Activated T-cell treated with anti-CD3 and anti-CD28 coated beads, Interleukin-2, amount 50 U/mL, for 4 hours (primary cell): ENCODE results near the gene CDHR4. TPM values are rescaled to one million over a fixed set of nuclear protein-coding genes. Genes with fewer than 3 reads are reported as not detected.
"Not testable (repeated sequence)": the region's sequence is repeated elsewhere in the genome, so short reads cannot be mapped to it uniquely, and the experiment has no call there.

ENCODE experiments used
- ATAC-seq, 2 donors: fragments of 200-7000 bp; cut with Tn5 transposase; one replicate each; pipeline ENCODE4 v1.10.0; 2021
- DNase-seq: peaks from one replicate; pipeline ENCODE4 v3.0.0-alpha.2; 2020
- H3K27me3 Mint-ChIP-seq: one replicate; pipeline ENCODE4 v1.8.0; 2021; ENCODE audit warnings: low read depth, mixed read lengths
- H3K36me3 Mint-ChIP-seq: one replicate; pipeline ENCODE4 v1.8.0; 2022; ENCODE audit warnings: mixed read lengths; ENCODE audit not compliant: insufficient read depth
- H3K4me1 Mint-ChIP-seq: one replicate; pipeline ENCODE4 v1.8.0; 2021; ENCODE audit warnings: low read depth, mixed read lengths
- H3K4me3 Mint-ChIP-seq: one replicate; pipeline ENCODE4 v1.8.0; 2021; ENCODE audit warnings: mild to moderate bottlenecking, moderate library complexity, mixed read lengths
- H3K9me3 Mint-ChIP-seq: one replicate; pipeline ENCODE4 v1.8.0; 2021; ENCODE audit warnings: mixed read lengths
- total RNA-seq, 3 donors: library from RNA; stranded (reverse); gene quantifications; one replicate each; pipeline ENCODE4 v1.2.1, GENCODE V29; 2021

Gene CDHR4
- total RNA-seq, 3 donors from 2014 or later, result not detected

DNA sequence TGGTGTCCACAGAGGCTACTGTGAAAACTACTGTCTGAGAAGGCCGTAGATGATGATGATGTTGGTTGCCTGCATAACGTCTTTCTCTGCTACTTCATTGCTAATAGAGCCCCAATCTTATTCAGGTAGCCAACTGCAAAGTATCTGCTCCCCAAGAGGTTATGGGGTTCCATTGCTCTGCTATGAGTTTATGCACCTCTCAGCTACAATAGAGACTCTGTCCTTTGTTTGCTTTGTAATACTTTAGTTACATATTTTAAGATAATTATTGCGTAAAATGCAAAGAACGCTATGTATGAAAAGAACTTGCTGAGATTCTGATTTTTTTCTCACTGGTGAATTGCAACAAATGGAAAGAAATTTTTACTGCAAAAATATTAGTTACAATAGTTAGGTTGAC lies 48.2 kb downstream of the CDHR4 start:
- DNase-seq, result no peak
- H3K9me3 Mint-ChIP-seq, result no peaks in the 10 kb centered on the region
- H3K36me3 Mint-ChIP-seq, result peaks cover 10% of the 10 kb centered on the region
- H3K27me3 Mint-ChIP-seq, result no peaks in the 10 kb centered on the region
- no peak overlapping the region for H3K4me3 Mint-ChIP-seq
- ATAC-seq, result no peak
- peaks cover 23% of the 10 kb centered on the region for H3K4me1 Mint-ChIP-seq

DNA sequence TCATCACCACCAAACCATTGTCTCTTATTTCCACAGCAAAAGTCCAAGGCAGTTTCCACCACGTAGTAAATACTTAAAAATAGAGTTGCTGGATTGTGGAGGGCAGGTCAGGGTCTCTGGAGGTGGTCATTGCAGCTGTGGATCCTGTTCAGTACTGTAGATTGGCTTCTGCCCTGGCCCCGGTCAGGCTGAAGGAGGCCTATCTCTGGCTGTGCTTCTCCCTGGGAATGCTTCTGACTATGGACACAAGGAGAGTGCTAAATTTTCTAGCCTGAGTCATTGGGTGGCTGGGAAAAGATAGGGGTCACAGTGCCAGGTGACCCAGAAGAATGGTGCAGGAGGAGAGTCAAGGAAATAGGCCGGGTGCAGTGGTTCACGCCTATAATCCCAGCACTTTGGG lies 49.6 kb downstream of the CDHR4 start:
- Mint-ChIP-seq H3K9me3 (no peaks in the 10 kb centered on the region), H3K4me3 (no peak overlapping the region), H3K4me1 (peaks cover 14% of the 10 kb centered on the region), H3K36me3 (peaks cover 11% of the 10 kb centered on the region), H3K27me3 (no peaks in the 10 kb centered on the region)
- DNase-seq (no peak), ATAC-seq (no peak)

DNA sequence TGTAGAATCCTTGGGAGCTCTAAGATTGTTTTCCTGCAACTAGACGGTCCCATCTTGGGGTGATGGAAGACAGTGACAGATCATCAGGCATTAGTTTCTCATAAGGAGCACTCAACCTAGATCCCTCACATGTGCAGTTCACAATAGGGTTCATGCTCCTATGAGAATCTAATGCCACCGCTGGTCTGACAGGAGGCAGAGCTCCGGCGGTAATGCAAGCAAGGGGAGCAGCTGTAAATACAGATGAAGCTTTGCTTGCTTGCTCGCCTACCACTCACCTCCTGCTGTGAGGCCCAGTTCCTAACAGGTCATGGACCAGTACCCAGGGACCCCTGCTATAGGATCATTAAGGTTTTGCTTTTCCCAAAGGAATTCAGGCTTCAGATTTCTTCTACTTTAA lies 50.8 kb downstream of the CDHR4 start:
- H3K9me3 Mint-ChIP-seq, H3K4me1 Mint-ChIP-seq, ATAC-seq, H3K27me3 Mint-ChIP-seq, H3K4me3 Mint-ChIP-seq, DNase-seq: not testable (repeated sequence)
- H3K36me3 Mint-ChIP-seq, result peaks cover 16% of the 10 kb centered on the region

DNA sequence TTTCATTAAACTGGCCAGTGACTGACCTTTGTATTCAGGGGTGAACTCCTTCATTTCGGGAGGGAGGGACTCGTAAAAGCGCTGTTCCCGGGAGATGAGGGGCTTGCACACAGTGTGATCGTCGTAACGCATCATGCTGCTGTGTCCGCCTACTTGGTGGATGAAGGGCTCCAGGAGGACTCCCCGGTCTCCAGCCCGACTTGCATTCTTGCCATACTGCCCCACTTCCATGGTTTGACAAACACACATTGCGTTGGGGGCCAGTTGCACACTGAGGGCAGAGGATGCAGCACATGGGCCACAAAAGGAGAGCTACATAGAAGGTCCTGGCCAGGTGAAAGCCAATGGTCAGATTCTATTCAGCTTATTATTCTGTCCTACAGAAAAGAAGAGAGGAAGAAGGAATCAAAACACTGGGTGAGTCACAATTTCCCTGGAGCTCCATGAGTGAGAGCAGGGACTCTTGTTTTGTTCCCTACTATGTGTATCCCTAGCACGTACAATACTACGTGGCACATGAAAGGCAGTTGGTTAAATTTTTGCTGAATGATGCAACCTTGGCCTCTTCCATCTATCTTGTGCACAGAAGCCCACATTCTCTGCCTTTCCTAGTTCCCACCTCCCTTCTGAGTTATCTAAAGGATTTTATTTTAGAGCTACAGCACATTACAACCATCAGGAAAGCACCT lies 51.7 kb downstream of the CDHR4 start:
- Mint-ChIP-seq H3K4me1 (peaks cover 2% of the 10 kb centered on the region), H3K4me3 (no peak overlapping the region), H3K27me3 (no peaks in the 10 kb centered on the region), H3K9me3 (no peaks in the 10 kb centered on the region), H3K36me3 (peaks cover 13% of the 10 kb centered on the region)
- DNase-seq (no peak), ATAC-seq (no peak)

DNA sequence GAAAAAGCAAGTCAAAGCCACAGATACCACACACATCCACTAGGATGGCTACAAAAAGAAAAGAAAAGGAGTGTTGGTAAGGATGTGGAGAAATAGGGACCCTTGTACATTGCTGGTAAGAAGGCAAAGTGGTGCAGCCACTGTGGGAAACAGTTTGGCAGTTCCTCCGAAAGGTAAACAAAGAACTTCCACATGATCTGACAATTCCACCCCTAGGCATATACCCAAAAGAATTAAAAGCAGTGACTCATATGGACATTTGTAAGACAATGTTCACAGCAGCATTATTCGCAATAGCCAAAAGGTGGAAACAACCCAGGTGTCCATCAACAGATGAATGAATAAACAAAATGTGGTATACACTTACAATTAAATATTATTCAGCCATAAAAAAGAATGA lies 53.7 kb downstream of the CDHR4 start:
- peaks cover 2% of the 10 kb centered on the region for H3K4me1 Mint-ChIP-seq
- ATAC-seq (no peak), DNase-seq (no peak)
- no peaks in the 10 kb centered on the region for H3K9me3 Mint-ChIP-seq
- no peak overlapping the region for H3K4me3 Mint-ChIP-seq
- no peaks in the 10 kb centered on the region for H3K27me3 Mint-ChIP-seq
- H3K36me3 Mint-ChIP-seq, result peaks cover 13% of the 10 kb centered on the region

Other genes starting within 250 kb of the CDHR4 start
- gene BSN, start 245.4 kb downstream of the CDHR4 start, total RNA-seq, result under 1 TPM; 0.30 to 0.86 (median 0.40) TPM
- 100 to 1,000 TPM; 129 to 183 (median 171) TPM for gene APEH, start 125.5 kb downstream of the CDHR4 start, total RNA-seq
- gene MST1, start 110.4 kb downstream of the CDHR4 start, total RNA-seq, result 1 to 10 TPM; 4.1 to 5.7 (median 4.7) TPM
- 10 to 100 TPM; 34.0 to 41.4 (median 35.4) TPM for gene RNF123, start 110.3 kb downstream of the CDHR4 start, total RNA-seq
- under 1 TPM in 1 of 3 donors, not detected in 2; 0.11 TPM for gene AMIGO3, start 80.2 kb downstream of the CDHR4 start, total RNA-seq
- gene GMPPB, start 75.9 kb downstream of the CDHR4 start, total RNA-seq, result 10 to 100 TPM; 67.0 to 71.8 (median 67.4) TPM
- gene IP6K1, start 13.3 kb downstream of the CDHR4 start, total RNA-seq, result 10 to 100 TPM; 37.2 to 39.0 (median 38.2) TPM
- 1 to 10 TPM; 1.4 to 1.8 (median 1.4) TPM for gene INKA1, start 3.4 kb upstream of the CDHR4 start, total RNA-seq
- gene UBA7, start 14.1 kb upstream of the CDHR4 start, total RNA-seq, result 10 to 100 TPM; 27.7 to 28.7 (median 27.8) TPM
- gene TRAIP, start 56.7 kb upstream of the CDHR4 start, total RNA-seq, result 10 to 100 TPM; 12.1 to 19.1 (median 12.6) TPM
- 1 to 10 TPM; 1.4 to 3.2 (median 1.7) TPM for gene CAMKV, start 70.0 kb upstream of the CDHR4 start, total RNA-seq
- under 1 TPM; 0.38 to 0.76 (median 0.57) TPM for gene MST1R, start 104.0 kb upstream of the CDHR4 start, total RNA-seq
- 10 to 100 TPM; 14.2 to 18.0 (median 14.3) TPM for gene MON1A, start 129.9 kb upstream of the CDHR4 start, total RNA-seq
- gene RBM6, start 140.3 kb upstream of the CDHR4 start, total RNA-seq, result 10 to 100 TPM; 62.4 to 74.2 (median 65.9) TPM